Measurements from ENCODE around the gene ABI3BP. TPM values are rescaled to one million over a fixed set of nuclear protein-coding genes. Genes with fewer than 3 reads are reported as not detected.

Gene ABI3BP
- total RNA-seq, 2 experiments from 2014 or later: not detected

- peaks cover 95% of the 10 kb centered on the region for H3K36me3 Mint-ChIP-seq (ENCODE audit: low read depth)
- no peaks in the 10 kb centered on the region for H3K27me3 Mint-ChIP-seq
- peaks cover 25% of the 10 kb centered on the region for H3K4me1 Mint-ChIP-seq (ENCODE audit: low read depth)
- no peak for TF ChIP-seq CTCF (IDR thresholded peaks at IDR 0.05)
- no peaks in the 10 kb centered on the region for H3K9me3 Mint-ChIP-seq
- H3K9me3 ChIP-seq (ENCODE audit: control insufficient read depth in 1 of 2, insufficient read depth in 1 of 2, low read length in 2 of 2): no peaks in the 10 kb centered on the region
- no peak overlapping the region for H3K4me3 Mint-ChIP-seq
- ChIA-PET CTCF (interaction anchor here (1.0 kb wide), 1 partner anchor 773 kb away, joined by 3 read pairs; no protein-coding TSS in a partner anchor), POLR2A (interaction anchor here (1.1 kb wide), 1 partner anchor 17 kb away, joined by 3 read pairs; the partner anchor contains the start of gene TFG)
- no peak for DNase-seq
- H3K4me3 ChIP-seq (ENCODE audit: low read length): no peak overlapping the region
- H3K36me3 ChIP-seq (ENCODE audit: insufficient read depth, low read length): peaks cover 58% of the 10 kb centered on the region
- peak overlapping the region; percentile 55 for H3K27ac Mint-ChIP-seq
- H3K27ac ChIP-seq (ENCODE audit: low read depth in 1 of 2, low read length in 2 of 2): no peak overlapping the region
- intact Hi-C loops (cut with DNase I, micrococcal nuclease): no loop called here
- H3K4me1 ChIP-seq (ENCODE audit: insufficient read depth, low read length): no peaks in the 10 kb centered on the region
- H3K27me3 ChIP-seq (ENCODE audit: control insufficient read depth in 1 of 2, insufficient read depth in 2 of 2, low read length in 2 of 2): no peaks in the 10 kb centered on the region
- ATAC-seq (ENCODE audit: poor library complexity): no peak
Observed at GRCh38 chr3:100725935-100726513, 267.2 kb downstream of the ABI3BP start.

- Histone ChIP-seq H3K36me3 (ENCODE audit: insufficient read depth, low read length) (peaks cover 64% of the 10 kb centered on the region), H3K27me3 (ENCODE audit: control insufficient read depth in 1 of 2, insufficient read depth in 2 of 2, low read length in 2 of 2) (no peaks in the 10 kb centered on the region), H3K4me1 (ENCODE audit: insufficient read depth, low read length) (no peaks in the 10 kb centered on the region), H3K4me3 (ENCODE audit: low read length) (no peak overlapping the region), H3K9me3 (ENCODE audit: control insufficient read depth in 1 of 2, insufficient read depth in 1 of 2, low read length in 2 of 2) (no peaks in the 10 kb centered on the region), H3K27ac (ENCODE audit: low read depth in 1 of 2, low read length in 2 of 2) (no peak overlapping the region)
- no peak overlapping the region for H3K27ac Mint-ChIP-seq
- H3K4me3 Mint-ChIP-seq: no peak overlapping the region
- H3K4me1 Mint-ChIP-seq (ENCODE audit: low read depth): peaks cover 35% of the 10 kb centered on the region
- POLR2A ChIA-PET: no interaction called here
- CTCF ChIA-PET: no interaction called here
- DNase-seq: no peak
- H3K9me3 Mint-ChIP-seq: no peaks in the 10 kb centered on the region
- ATAC-seq (ENCODE audit: poor library complexity): no peak
- H3K36me3 Mint-ChIP-seq (ENCODE audit: low read depth): peaks cover 94% of the 10 kb centered on the region
- no peaks in the 10 kb centered on the region for H3K27me3 Mint-ChIP-seq
- TF ChIP-seq CTCF (IDR thresholded peaks at IDR 0.05): no peak
- intact Hi-C loops (cut with DNase I, micrococcal nuclease): no loop called here
Observed at GRCh38 chr3:100720426-100720825, 272.8 kb downstream of the ABI3BP start.

GRCh38 chr3:100719136-100719535 lies 274.1 kb downstream of the ABI3BP start:
- Mint-ChIP-seq H3K36me3 (ENCODE audit: low read depth) (peaks cover 94% of the 10 kb centered on the region), H3K9me3 (no peaks in the 10 kb centered on the region), H3K27ac (no peak overlapping the region), H3K4me1 (ENCODE audit: low read depth) (peaks cover 43% of the 10 kb centered on the region), H3K4me3 (no peak overlapping the region), H3K27me3 (no peaks in the 10 kb centered on the region)
- H3K4me3 ChIP-seq (ENCODE audit: low read length): no peak overlapping the region
- peaks cover 68% of the 10 kb centered on the region for H3K36me3 ChIP-seq (ENCODE audit: insufficient read depth, low read length)
- H3K27me3 ChIP-seq (ENCODE audit: control insufficient read depth in 1 of 2, insufficient read depth in 2 of 2, low read length in 2 of 2): no peaks in the 10 kb centered on the region
- TF ChIP-seq CTCF (IDR thresholded peaks at IDR 0.05): no peak
- no peaks in the 10 kb centered on the region for H3K9me3 ChIP-seq (ENCODE audit: control insufficient read depth in 1 of 2, insufficient read depth in 1 of 2, low read length in 2 of 2)
- ChIA-PET POLR2A (no interaction called here), CTCF (no interaction called here)
- ATAC-seq (ENCODE audit: poor library complexity): no peak
- no peak for DNase-seq
- no peaks in the 10 kb centered on the region for H3K4me1 ChIP-seq (ENCODE audit: insufficient read depth, low read length)
- H3K27ac ChIP-seq (ENCODE audit: low read depth in 1 of 2, low read length in 2 of 2): no peak overlapping the region
- intact Hi-C loops (cut with DNase I, micrococcal nuclease): loop anchor here (10.0 kb wide), 3 partner anchors 384 to 966 kb away; partner anchors contain the start of genes NIT2 (in 1 of the 2) and RPL24 (in 1 of the 2)

Measured in CD4-positive, alpha-beta T cell (primary cell).